ENCODE results near the gene GALNT15. TPM values are rescaled to one million over a fixed set of nuclear protein-coding genes. Genes with fewer than 3 reads are reported as not detected.

GALNT15 gene
- total RNA-seq, 2 donors from 2014 or later = 0.13 TPM; not detected in 1

DNA sequence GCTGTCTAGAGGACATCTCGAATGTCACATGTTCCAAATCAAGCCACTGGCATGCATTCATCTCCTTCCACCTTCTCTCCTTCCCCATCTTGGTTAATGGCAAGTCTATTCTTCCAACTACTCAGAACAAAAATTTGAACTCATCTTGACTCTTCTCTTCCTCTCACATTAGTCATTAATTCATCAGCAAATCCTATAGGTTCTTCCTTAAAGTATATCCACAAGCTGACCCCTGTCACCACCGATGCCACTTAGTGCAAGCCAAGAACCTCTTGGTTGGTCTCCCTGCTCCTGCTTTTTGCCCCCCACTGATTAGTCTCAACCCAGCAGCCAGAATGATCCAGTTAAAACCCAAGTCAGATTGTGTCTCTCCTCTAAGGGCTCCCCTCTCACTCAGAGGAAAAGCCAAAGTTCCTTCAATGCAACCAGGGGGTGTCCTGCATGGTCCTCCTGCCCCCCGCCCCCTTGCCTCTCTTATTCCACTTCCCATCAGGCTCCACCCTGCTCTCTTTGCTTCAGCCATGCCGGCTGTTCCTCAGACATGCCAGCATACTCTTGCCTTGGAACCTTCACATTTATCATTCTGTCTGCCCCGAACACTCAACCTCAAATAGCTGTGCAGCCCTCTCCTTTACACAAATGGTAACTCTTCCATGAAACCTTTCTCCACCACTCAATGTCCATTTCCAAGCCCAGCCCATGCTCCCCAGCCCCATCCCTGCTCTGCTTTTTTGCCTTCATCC, 1.0 kb upstream of the GALNT15 start:
- no peak overlapping the region for H3K9ac ChIP-seq (ENCODE audit: extremely low read depth, low read length, poor library complexity, severe bottlenecking)
- H3K4me3 ChIP-seq (ENCODE audit: low read length) = no peak overlapping the region
- H3K36me3 ChIP-seq (ENCODE audit: control insufficient read depth, insufficient read depth, low read length) = no peaks in the 10 kb centered on the region
- H3K27me3 Mint-ChIP-seq (ENCODE audit: insufficient read depth) = peaks cover 45% of the 10 kb centered on the region
- H3K27ac ChIP-seq (ENCODE audit: low read depth, low read length) = no peak overlapping the region
- H3K4me3 Mint-ChIP-seq = no peak overlapping the region
- no peaks in the 10 kb centered on the region for H3K4me1 ChIP-seq (ENCODE audit: control insufficient read depth, insufficient read depth, low read length)
- WGBS, 2 experiments (ENCODE audit: insufficient coverage in 1 of 2, insufficient read length in 1 of 2) = 86 to 88% methylated on average over 4 to 5 of the region's 5 CpGs
- DNase-seq = no peak
- H3K27me3 ChIP-seq (ENCODE audit: control insufficient read depth, insufficient read depth, low read length, poor library complexity, severe bottlenecking) = peaks cover 6% of the 10 kb centered on the region
- peaks cover 4% of the 10 kb centered on the region for H3K9me3 Mint-ChIP-seq
- no peaks in the 10 kb centered on the region for H3K36me3 Mint-ChIP-seq (ENCODE audit: low read depth)
- no peak overlapping the region for H3K27ac Mint-ChIP-seq
- TF ChIP-seq, protein P1, sequence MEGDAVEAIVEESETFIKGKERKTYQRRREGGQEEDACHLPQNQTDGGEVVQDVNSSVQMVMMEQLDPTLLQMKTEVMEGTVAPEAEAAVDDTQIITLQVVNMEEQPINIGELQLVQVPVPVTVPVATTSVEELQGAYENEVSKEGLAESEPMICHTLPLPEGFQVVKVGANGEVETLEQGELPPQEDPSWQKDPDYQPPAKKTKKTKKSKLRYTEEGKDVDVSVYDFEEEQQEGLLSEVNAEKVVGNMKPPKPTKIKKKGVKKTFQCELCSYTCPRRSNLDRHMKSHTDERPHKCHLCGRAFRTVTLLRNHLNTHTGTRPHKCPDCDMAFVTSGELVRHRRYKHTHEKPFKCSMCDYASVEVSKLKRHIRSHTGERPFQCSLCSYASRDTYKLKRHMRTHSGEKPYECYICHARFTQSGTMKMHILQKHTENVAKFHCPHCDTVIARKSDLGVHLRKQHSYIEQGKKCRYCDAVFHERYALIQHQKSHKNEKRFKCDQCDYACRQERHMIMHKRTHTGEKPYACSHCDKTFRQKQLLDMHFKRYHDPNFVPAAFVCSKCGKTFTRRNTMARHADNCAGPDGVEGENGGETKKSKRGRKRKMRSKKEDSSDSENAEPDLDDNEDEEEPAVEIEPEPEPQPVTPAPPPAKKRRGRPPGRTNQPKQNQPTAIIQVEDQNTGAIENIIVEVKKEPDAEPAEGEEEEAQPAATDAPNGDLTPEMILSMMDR (conservative IDR thresholded peaks at IDR 0.05) = no peak
- peaks cover 2% of the 10 kb centered on the region for H3K4me1 Mint-ChIP-seq
- H3K9me3 ChIP-seq (ENCODE audit: control insufficient read depth, low read length) = peaks cover 14% of the 10 kb centered on the region

DNA sequence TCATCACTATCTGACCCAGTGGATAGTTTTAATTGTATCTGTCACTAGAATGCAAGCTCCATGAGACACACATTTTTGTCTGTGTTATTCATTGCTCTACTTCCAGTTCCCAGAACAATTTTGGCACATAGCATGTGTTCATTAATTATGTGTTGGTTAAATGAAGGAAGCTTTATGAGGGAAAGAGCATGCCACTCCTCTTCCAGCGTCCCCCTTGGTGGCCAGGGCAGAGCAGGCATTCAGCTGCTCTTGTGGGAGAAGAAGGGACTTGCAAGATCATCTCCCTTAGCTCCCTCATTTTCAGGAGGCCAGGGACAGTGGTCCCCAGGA, 489 bp upstream of the GALNT15 start:
- Histone ChIP-seq H3K36me3 (ENCODE audit: control insufficient read depth, insufficient read depth, low read length) (no peaks in the 10 kb centered on the region), H3K4me1 (ENCODE audit: control insufficient read depth, insufficient read depth, low read length) (no peaks in the 10 kb centered on the region), H3K9me3 (ENCODE audit: control insufficient read depth, low read length) (peaks cover 11% of the 10 kb centered on the region), H3K4me3 (ENCODE audit: low read length) (no peak overlapping the region), H3K9ac (ENCODE audit: extremely low read depth, low read length, poor library complexity, severe bottlenecking) (no peak overlapping the region), H3K27ac (ENCODE audit: low read depth, low read length) (no peak overlapping the region), H3K27me3 (ENCODE audit: control insufficient read depth, insufficient read depth, low read length, poor library complexity, severe bottlenecking) (peaks cover 6% of the 10 kb centered on the region)
- DNase-seq = no peak
- TF ChIP-seq, protein P1 (conservative IDR thresholded peaks at IDR 0.05) = no peak
- Mint-ChIP-seq H3K27me3 (ENCODE audit: insufficient read depth) (peaks cover 45% of the 10 kb centered on the region), H3K27ac (no peak overlapping the region), H3K4me3 (no peak overlapping the region), H3K4me1 (peaks cover 2% of the 10 kb centered on the region), H3K9me3 (peaks cover 4% of the 10 kb centered on the region), H3K36me3 (ENCODE audit: low read depth) (no peaks in the 10 kb centered on the region)
- 0% methylated on average over 1 of the region's 1 CpG; no CpG with 5 or more reads in 1 of the 2 experiments for WGBS, 2 experiments (ENCODE audit: insufficient coverage in 1 of 2, insufficient read length in 1 of 2)

DNA sequence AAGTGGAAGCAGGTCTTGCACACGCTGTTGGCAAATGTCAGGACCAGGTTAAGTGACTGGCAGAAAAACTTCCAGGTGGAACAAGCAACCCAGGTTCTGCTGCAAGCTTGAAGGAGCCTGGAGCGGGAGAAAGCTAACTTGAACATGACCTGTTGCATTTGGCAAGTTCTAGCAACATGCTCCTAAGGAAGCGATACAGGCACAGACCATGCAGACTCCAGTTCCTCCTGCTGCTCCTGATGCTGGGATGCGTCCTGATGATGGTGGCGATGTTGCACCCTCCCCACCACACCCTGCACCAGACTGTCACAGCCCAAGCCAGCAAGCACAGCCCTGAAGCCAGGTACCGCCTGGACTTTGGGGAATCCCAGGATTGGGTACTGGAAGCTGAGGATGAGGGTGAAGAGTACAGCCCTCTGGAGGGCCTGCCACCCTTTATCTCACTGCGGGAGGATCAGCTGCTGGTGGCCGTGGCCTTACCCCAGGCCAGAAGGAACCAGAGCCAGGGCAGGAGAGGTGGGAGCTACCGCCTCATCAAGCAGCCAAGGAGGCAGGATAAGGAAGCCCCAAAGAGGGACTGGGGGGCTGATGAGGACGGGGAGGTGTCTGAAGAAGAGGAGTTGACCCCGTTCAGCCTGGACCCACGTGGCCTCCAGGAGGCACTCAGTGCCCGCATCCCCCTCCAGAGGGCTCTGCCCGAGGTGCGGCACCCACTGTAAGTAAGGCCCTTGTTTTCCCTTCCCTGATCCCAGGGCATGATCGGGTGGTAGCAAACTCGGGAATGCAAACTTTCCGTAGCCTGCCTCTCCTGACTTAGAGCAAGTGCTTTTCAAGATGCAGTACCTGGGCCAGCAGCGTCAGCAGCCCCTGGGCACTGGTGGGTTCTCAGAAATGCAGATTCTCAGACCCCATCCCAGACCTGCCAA, 759 bp downstream of the GALNT15 start:
- H3K4me1 ChIP-seq (ENCODE audit: control insufficient read depth, insufficient read depth, low read length) = no peaks in the 10 kb centered on the region
- H3K27ac ChIP-seq (ENCODE audit: low read depth, low read length) = no peak overlapping the region
- Mint-ChIP-seq H3K27ac (no peak overlapping the region), H3K9me3 (no peaks in the 10 kb centered on the region), H3K4me1 (peaks cover 2% of the 10 kb centered on the region), H3K27me3 (ENCODE audit: insufficient read depth) (peaks cover 45% of the 10 kb centered on the region), H3K4me3 (no peak overlapping the region), H3K36me3 (ENCODE audit: low read depth) (no peaks in the 10 kb centered on the region)
- H3K36me3 ChIP-seq (ENCODE audit: control insufficient read depth, insufficient read depth, low read length) = no peaks in the 10 kb centered on the region
- H3K9ac ChIP-seq (ENCODE audit: extremely low read depth, low read length, poor library complexity, severe bottlenecking) = no peak overlapping the region
- peaks cover 6% of the 10 kb centered on the region for H3K27me3 ChIP-seq (ENCODE audit: control insufficient read depth, insufficient read depth, low read length, poor library complexity, severe bottlenecking)
- TF ChIP-seq, protein P1 (conservative IDR thresholded peaks at IDR 0.05) = no peak
- H3K4me3 ChIP-seq (ENCODE audit: low read length) = no peak overlapping the region
- DNase-seq = no peak
- 91% methylated on average over 14 to 19 of the region's 19 CpGs for WGBS, 2 experiments (ENCODE audit: insufficient coverage in 1 of 2, insufficient read length in 1 of 2)
- no peaks in the 10 kb centered on the region for H3K9me3 ChIP-seq (ENCODE audit: control insufficient read depth, low read length)

Measured in endodermal cell (in vitro differentiated cells).